Daoy (cell line): ENCODE measurements around the gene PGM1. TPM values are rescaled to one million over a fixed set of nuclear protein-coding genes. Genes with fewer than 3 reads are reported as not detected.

Source experiments
- DNase-seq: peaks from one replicate; pipeline ENCODE4 v3.0.0-alpha.2; 2015; ENCODE audit warnings: low read depth
- total RNA-seq: library from RNA; depleted of rRNA; stranded (reverse); fragments of >200 nt; shearing (Covaris generic); gene quantifications from 2 replicates; pipeline ENCODE4 v1.2.3, GENCODE V29; 2014

The PGM1 gene
- total RNA-seq, 1 experiment from 2014 or later: 41.1 TPM

DNA sequence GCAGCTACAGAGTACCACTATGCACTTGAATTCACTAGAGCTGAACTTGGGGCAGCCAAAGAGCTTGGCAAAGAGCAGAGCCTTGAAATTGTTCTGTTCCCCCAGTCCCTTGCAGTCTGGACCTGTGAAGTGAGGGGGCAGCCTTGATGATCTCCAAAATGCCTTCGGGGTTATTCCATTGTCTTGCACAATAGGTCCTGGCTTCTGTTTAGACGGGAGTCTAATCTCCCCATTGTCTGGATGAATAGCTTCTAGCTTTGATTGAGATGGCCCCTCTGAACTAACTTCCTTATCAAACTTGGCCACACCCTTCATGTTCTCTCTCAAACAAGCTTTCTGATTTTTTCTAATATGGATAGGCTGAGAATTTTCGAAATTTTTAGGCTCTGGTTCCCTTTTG, 72.6 kb downstream of the PGM1 start:
- no peak for DNase-seq

DNA sequence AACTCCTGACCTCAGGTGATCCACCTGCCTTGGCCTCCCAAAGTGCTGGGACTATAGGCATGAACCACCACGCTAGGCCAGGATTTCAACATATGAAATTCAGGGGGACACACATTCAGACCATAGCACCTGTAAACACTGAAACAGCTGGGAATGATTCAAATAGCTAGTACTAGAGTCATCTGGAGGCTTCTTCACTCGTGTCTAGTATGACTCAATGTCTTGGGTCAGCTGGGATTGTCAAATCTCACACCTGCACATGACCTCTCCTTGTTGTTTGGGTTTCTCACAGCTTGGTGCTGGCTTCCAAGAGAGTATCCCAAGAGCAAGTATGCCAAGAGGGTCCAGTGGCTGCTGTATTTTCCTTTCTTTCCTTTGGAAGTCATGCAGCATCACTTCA, 75.1 kb downstream of the PGM1 start:
- DNase-seq: no peak

DNA sequence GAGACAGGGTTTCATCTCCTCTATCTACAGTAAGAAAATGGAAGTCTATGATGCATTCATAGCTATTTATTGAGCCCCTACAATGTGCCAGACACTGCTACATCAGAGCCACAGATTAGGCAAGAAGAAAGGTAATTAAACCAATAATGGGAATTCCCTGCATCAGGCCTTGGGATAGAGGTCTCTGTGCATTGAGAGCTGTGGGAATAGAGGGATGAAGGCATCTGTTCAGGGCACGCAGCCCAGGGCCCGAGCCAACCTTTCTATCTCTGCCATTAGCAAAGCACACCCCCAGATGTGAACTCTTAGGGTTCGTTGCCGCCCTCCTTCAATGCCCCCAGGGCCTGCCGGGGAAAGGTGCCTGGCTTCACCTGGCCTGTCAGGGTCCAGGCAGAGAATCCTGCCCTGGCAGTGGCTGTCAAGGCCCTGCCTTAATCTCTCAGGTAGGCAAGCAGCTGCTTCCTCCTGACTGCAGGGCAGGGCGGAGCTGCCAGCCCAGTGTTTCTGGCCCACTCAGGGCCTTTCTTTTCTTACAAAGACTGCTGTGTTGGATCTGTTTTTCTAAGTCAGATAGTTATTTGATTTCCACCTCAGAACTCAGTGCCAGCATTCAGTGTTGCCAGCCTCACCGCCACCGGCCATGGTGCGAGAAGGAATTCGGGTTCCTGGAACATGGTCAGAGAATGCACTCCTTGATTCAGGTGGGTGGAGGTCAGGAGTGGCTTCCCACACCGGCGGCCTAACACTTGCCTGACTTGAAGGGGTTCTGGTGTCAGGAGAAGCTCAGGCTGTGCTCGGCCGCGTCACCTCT, 76.1 kb downstream of the PGM1 start:
- no peak for DNase-seq

DNA sequence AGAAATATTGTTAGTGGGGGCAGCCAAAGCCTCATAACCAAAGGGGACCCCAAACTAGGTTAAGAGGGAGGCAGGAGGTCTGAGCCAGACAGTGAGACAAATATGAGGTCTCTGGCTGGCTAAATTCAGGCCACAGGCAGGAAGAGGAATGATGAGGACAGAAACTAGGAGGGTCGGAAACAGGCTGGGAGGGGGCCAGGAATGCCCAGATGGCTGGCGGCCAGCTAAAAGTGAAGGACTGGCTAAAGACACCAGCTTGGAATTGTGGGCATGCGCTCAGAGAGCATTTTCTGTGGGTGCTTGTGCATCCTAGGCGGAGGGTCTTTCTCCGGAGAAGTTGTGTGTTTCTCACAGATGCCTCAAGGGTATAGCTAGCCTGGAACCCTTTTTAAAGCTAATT, 77.0 kb downstream of the PGM1 start:
- DNase-seq: no peak

DNA sequence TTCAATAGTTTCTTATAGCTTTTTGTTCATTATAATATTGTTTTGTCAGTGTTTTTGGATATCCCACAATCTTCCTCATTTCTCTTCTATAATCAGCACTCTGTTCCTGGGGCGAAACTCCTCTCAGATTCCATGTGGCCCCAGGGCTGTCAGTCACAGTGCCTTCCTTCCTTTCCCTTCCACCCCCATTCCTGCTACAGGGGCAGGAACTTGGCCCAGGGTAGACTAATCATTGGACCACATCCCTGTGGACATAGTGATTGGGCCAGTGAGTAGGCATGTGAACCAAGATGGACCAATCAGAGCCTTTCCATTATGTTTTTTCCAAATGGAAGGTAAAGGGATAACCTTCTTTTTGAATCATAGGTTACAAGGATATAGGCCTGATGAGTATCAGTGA, 78.3 kb downstream of the PGM1 start:
- peak; percentile 19 for DNase-seq

DNA sequence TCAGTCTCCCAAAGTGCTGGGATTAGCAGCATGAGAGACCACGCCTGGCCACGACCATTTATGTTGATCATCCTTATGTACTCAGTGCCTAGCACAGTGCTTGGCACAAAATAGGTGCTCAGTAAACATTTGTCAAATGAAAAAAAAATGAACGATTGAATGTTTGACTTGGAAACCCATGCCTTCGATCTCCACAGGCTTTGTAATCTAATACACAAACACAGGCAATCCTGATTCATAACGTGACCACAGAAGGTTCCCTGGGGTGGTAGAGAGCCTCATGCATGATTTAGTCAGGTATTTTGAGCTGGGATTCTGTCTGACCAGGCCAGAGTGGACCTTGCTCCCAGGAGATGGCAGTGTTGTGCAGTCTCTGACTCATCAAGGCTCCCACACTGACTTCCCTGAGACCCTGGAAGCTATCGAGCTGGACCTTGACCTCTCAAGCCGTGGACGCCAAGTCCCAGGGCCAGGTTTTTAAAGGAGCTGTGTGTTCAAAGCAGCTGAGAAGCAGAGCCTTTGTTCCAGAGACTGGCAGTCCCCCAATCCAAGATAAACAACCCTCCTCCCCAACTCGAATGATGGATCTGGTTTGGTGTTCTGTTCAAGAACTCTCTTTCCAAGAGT, 81.1 kb downstream of the PGM1 start:
- peak; percentile 94 for DNase-seq

DNA sequence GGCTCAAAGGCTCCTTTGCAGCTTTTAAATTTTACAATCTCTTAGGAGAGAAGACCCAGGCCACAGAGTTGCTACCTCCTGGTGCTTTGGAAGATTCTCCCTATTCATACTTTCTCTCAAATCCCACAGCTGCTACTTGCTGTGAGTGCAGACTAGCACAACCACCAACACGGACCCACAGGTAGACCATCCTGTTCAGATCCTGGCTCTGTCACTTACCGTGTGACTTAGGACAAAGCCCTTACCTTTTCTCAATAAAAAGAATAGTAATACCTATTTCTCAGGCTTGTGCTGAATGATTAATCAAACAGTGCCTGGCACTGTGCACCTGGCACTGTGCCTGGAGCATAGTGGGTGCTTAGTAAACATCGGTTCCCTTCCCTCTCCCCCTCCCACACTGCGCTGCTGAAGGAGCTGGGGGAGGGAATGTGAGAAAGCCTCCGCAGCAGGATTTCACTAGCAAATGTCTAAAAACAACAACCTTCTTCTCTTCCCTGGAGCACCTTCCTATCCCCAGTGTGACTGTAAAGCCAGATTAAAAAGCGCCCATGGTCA, 81.7 kb downstream of the PGM1 start:
- no peak for DNase-seq

DNA sequence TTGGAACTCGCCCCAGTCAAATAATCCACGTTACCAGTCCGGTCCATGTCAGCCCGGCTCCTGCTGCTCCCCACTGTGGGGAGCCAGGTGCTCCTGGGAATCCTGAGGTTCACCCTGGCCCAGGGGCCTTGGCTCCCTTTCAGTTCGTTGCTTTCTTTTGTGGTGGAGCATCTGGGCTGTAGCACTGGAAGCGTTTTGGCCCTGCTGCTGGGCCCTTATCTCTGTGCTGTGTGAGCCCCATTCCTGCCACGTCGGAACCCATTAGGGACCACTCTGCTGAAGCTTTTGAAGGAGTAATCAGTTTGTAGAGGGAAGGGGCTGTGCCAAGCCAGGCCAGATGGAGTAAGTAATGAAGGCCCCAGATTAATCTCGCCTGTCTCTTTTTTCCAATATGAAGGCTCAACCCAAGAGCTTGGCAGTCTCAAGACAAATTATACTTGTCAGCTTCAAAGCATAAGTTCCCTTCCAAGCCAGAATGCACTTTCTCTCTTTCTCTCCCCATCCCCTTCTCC, 82.3 kb downstream of the PGM1 start:
- DNase-seq: peak; percentile 31

DNA sequence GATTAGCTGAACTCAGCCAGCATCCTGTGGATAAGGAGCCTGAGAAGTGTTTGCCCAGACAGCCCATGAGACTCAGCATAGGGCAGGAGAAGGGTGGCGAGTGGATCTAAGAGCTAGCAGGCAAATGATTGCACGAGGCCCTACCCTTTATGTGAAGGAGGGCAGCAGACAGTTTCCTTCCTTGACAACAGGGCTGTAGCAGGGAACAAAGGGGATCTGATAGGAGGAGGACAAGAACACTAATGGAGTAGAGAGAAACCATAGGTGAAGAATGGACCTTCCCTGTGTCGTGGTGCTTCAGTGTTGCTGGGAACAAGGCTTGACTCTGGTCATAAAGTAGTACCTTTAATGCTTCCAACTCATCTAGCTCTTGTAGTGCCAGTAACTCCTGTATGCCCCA, 84.3 kb downstream of the PGM1 start:
- DNase-seq: no peak

DNA sequence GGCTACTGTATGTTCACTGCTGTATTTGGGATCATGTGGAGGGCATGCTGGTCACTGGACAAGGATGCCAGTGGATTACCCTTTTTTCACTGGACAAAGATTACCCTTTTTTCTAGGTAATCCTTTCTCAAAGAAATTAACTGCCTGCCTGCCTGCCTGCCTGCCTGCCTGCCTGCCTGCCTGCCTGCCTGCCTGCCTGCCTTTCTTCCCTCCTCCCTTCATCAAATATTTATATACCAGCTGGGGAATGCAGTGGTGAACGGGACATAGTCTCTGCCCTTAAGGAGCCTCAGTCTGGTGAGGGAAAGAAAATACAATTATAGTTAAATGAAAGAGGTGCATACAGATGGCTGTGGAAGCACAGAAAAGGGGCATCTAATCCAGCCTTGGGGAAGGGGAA, 85.0 kb downstream of the PGM1 start:
- DNase-seq: no peak

DNA sequence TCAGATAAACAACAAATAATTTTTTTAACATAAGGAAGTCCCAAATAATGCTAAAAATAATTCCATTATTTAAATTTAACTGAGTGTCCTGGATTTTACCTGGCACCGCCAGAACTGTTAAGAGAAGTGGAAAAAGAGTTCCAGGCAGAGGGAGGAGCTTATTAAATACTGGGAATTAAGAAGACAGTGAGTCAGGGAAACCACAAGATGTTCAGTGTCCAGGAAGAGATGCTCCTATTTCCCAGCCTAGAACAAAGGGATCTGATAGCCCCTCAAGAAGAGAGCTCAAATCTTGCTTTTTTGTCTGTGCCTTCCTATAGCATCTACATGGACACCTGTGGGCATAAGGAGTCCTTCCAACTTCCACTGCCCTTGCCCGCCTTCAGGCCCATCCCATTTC, 85.9 kb downstream of the PGM1 start:
- DNase-seq: no peak

DNA sequence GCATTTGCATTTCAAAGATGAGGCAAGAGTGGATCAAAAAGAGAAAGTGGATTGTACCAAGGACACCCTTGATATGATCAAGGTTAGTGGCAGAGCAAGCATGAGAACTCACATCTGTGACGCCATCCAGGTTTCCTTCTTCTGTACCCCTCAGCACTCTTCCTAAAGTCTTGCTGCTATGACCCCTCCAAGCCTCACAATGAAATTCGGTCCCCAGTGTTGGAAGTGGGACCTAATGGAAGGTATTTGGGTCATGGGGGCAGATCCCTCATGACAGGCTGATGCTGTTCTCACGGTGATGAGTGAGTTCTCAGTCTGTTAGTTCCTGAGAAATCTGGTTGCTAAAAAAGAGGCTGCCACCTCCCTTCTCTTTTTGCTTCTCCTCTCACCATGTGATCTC, 86.4 kb downstream of the PGM1 start:
- no peak for DNase-seq

DNA sequence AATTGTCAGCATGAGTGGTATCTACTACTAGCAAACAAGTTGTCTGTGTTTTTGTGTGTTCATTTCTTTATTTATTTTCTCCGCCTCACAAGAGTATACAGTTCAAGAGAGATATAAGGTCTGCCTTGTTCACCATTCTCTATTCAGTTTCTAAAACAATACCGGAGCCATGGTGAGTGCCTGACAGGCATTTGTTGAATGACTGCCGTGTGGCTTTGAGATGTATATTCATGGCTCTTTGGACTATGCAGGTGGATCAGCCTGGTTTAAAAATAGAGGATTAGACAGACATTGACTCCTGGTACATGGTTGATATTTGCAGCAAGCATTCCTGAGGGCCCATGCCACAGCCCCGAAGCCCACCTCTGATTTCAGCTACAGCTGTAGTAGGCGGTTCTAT, 89.7 kb downstream of the PGM1 start:
- no peak for DNase-seq

DNA sequence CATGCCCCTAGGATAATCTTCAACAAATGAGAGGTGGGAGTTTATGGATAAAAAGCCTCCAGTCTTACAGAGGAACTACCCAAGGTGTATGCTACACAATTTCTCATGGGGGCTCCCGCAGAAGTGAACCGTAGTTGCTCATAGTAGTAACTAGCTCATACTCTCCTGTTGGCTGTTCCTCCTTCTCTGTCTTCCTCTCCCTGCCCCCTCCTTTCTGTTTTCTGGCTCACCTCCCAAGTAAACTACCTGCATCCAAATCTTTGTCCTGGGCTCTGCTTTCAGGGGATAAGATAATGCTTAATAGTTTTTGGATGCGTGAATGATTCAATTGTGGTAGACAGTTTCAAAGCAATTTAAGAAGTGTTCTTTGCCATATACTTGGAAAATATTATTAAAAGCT, 90.5 kb downstream of the PGM1 start:
- DNase-seq: no peak

DNA sequence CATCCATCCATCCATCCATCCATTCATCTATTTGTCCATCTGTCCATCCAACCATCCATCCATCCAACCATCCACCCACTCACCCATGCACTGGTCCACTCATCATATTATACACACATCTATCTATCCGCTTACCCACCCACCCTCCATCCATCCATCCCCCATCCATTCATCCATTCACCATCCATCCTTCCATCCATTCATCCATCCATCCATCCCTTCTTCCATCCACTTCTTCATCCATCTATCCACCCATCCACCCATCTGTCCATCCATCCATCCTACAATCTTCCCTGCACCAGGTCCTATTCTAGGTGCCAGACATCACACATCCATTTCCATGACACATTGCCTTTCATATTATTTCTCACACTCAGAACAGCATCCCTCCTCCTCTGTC, 93.5 kb downstream of the PGM1 start:
- no peak for DNase-seq

DNA sequence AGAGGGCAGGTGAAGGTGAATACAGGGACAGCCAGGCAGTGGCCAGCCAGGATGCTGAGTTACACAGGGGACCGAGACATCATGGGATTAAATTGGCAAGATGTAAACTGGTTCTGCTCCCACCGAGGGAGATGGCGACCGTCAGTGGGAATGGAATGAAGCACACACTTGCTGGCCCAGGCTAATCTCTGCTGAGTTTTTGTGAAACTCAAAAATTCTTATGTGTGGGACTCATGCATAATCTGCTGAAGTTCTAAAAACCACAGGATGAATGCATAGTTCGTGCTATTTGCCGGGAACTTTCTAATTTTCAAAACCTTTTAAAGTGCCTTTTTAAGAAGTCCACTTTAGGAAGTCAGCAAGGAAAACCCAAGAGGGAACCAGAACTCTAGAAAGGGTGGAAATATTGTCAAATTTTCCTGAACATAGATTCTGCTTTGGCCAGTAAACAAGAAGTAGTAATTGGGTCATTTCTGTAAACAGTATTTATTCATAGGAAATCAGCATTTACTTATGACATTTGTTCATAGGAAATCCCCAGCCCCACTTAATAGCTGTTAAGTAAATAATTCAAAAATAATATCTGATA, 95.2 kb downstream of the PGM1 start:
- no peak for DNase-seq

DNA sequence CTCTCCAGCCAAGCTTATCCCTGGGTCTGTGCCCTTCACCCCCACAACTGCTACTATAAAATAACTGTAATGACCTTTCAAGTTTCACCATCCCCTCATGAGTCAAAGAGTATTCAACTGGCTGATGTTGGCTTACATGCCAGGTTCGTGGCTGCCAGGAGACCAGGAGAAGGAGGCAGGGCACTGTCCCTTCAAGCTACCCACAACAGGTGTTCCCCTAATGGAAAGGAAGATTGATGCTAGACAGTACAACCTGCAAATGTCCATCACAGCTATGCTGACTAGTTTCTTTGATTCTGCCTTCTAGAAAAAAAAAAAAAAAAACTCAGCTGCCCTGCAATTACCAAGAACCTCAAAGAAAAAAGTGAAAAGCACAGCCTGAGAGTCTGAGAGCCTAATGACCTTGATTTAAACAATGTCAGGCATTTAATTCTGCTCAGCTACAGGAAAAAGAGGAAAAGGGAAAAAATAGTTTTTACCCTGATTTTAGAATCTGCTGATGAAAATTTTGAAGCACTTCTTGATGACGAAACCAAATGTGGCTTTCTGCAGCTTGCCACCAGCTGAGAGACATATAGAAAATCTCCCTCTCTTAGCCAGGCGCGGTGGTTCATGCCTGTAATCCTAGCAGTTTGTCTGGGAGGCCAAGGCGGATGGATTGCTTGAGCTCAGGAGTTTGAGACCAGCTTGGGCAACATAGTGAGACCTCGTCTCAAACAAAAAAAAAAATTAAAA, 97.9 kb downstream of the PGM1 start:
- no peak for DNase-seq

DNA sequence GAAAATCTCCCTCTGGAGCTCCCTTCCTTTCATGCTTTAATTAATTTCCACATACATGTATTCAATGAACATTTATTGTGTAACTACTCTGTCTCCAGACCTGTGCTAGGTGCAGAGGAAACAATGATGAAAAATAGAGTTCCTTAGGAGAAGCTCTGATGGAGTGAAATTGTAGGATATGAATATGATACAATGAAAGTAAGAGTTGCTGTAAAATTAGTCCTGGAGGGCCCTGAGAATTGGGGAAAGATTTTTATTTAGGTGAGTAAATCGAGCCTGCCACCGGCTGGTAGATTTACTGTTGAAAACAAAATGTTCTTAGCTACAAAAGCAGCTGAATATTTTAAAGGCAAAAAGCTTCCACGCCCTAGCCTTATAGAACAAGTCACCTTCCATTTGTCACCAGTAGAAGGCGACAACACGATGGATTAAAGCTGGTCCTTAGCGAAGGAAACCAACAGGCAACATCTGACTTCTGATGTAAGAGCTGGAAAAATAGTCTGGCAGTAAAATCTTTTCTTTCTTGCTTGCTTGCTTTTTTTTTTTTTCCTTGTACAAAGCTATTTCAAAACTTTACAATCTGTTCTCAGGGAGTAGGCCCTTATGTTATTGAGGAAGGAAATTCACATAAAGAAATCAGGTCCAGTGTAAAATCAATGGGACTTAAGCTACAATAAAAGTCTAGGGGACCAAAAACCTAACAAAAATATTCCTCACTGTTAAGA, 98.7 kb downstream of the PGM1 start:
- peak; percentile 86 for DNase-seq

DNA sequence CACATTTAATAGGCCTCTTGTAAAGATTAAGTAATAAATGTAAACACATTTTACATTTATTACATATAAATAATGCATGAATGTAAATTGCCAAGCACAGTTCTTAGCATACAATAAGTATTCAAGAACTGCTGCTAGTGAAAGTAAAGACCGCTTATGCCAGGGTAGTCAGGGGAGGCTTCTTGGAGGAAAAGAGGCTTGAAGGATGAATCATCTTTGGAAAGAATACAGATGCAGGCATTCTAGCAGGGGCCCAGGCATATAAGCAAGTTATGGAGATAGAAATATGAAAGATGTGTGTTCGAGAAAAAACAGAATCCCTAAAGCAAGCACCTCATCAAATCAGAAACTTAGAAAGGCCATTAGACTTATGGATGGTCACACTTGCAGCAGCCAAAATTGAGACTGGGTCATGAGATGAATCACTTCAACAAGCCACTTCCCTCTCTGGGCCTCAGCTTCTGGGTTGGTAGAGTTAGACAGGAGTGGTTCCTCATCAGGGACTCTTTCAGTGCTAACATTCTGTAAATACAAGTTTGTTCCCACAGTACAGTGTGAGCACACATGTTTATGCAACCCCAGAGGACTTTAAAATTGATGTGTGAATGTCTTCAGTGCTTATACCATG, 100.8 kb downstream of the PGM1 start:
- DNase-seq: peak; percentile 55

DNA sequence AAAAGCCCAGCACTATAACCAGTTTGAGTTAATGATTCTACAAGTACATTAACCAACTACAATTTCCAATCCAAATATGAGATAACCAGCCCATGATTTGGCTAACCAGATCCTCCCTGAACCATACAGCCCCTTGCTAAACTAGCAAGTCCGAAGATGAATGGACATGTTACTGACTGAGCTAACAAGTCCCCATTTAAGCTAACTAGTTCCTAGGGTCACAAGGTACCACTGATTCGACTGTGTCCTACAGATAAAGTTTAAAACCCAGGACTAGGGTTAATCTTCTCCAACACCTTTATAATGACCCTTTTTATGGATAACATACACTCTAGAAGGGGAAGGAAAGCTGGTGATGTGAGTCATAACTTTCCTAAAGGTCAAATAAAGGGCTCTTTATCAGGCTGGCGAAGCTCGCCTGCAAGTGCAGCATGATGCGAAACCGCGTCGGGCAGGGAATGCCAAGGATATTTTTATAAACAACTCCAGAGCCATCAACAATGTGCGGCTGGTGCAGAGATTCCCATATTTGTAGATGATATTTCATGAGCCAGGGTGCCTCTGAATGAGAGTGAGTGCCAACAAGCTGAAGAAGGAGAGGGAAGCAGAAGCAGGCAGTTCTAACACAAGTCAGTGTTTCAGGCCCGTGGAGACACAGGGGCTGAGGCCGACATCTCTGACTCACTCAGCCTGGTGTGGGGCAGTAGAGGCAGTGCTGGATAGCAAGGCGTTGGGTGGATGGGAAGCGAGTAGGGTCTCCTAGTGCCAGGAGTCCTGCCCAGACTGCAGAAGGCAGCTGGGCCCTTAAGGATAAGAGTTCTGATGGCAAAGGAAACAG, 105.0 kb downstream of the PGM1 start:
- peak; percentile 61 for DNase-seq
